Liver (tissue), 9 donors: Measurements from ENCODE around the gene RIMBP2. TPM values are rescaled to one million over a fixed set of nuclear protein-coding genes. Genes with fewer than 3 reads are reported as not detected.

ENCODE experiments used
- DNase-seq: peaks from one replicate; pipeline ENCODE4 v3.0.0-alpha.2; 2017; ENCODE audit warnings: low spot score
- H3K27ac ChIP-seq, 2 donors: one replicate each; pipeline ENCODE4 v1.7.0; 2013; ENCODE audit warnings: inconsistent platforms in 2 of 2, low read length in 2 of 2, control low read depth in 1 of 2, low read depth in 1 of 2, mild to moderate bottlenecking in 1 of 2
- H3K27me3 ChIP-seq, 4 donors: one replicate each; pipeline versions ENCODE4 v1.6.1 to v1.7.0; 2013; ENCODE audit warnings: low read length in 3 of 4, inconsistent platforms in 1 of 4, mild to moderate bottlenecking in 1 of 4, moderate library complexity in 1 of 4; ENCODE audit not compliant: control insufficient read depth in 4 of 4, insufficient read depth in 4 of 4
- H3K36me3 ChIP-seq, 4 donors: one replicate each; pipeline versions ENCODE4 v1.6.1 to v1.7.0; 2013; ENCODE audit warnings: low read length in 3 of 4, mild to moderate bottlenecking in 3 of 4, low read depth in 1 of 4, moderate library complexity in 1 of 4; ENCODE audit not compliant: control insufficient read depth in 4 of 4, insufficient read depth in 3 of 4
- H3K4me1 ChIP-seq, 4 donors: one replicate each; pipeline versions ENCODE4 v1.6.1 to v1.7.0; 2013; ENCODE audit warnings: low read length in 3 of 4, mild to moderate bottlenecking in 3 of 4, moderate library complexity in 1 of 4; ENCODE audit not compliant: control insufficient read depth in 4 of 4, insufficient read depth in 4 of 4
- H3K4me3 ChIP-seq, 3 donors: one replicate each; pipeline versions ENCODE4 v1.6.1 to v1.7.0; 2013; ENCODE audit warnings: low read length in 3 of 3, control low read depth in 1 of 3, low read depth in 1 of 3, mild to moderate bottlenecking in 1 of 3
- H3K9ac ChIP-seq, 2 donors: one replicate each; pipeline ENCODE4 v1.7.0; 2013; ENCODE audit warnings: low read length in 2 of 2, mild to moderate bottlenecking in 2 of 2, moderate library complexity in 2 of 2, control low read depth in 1 of 2, low read depth in 1 of 2
- H3K9me3 ChIP-seq, 4 donors: one replicate each; pipeline versions ENCODE4 v1.6.1 to v1.7.0; 2013; ENCODE audit warnings: low read length in 3 of 4; ENCODE audit not compliant: control insufficient read depth in 4 of 4
- EGR1 ChIP-seq, 2 donors: IDR thresholded peaks; 2 replicates each; pipeline ENCODE4 v1.6.1; 2016 to 2018; ENCODE audit warnings: antibody characterized with exemption in 2 of 2, low read depth in 2 of 2
- FOXA1 ChIP-seq: IDR thresholded peaks from 2 replicates; pipeline ENCODE4 v1.6.1; 2016; ENCODE audit warnings: antibody characterized with exemption
- FOXA2 ChIP-seq: IDR thresholded peaks from 2 replicates; pipeline ENCODE4 v1.6.1; 2016; ENCODE audit warnings: antibody characterized with exemption
- GABPA ChIP-seq, 2 donors: IDR thresholded peaks in 1 of 2; conservative IDR thresholded peaks in 1 of 2; 2 replicates each; pipeline ENCODE4 v1.6.1; 2016; ENCODE audit warnings: antibody characterized with exemption in 2 of 2, mild to moderate bottlenecking in 1 of 2, moderate library complexity in 1 of 2
- HNF4A ChIP-seq, 2 donors: conservative IDR thresholded peaks; 2 replicates each; pipeline ENCODE4 v1.6.1; 2016; ENCODE audit warnings: antibody characterized with exemption in 2 of 2, mild to moderate bottlenecking in 2 of 2
- HNF4G ChIP-seq: IDR thresholded peaks from 2 replicates; pipeline ENCODE4 v1.6.1; 2016; ENCODE audit warnings: antibody characterized with exemption
- JUND ChIP-seq, 2 donors: IDR thresholded peaks; 2 replicates each; pipeline ENCODE4 v1.6.1; 2016; ENCODE audit warnings: antibody characterized with exemption in 2 of 2
- MAX ChIP-seq: IDR thresholded peaks from 2 replicates; pipeline ENCODE4 v1.6.1; 2016; ENCODE audit warnings: antibody characterized with exemption
- NR2F2 ChIP-seq: IDR thresholded peaks from 2 replicates; pipeline ENCODE4 v1.6.1; 2016; ENCODE audit warnings: antibody characterized with exemption
- RAD21 ChIP-seq, 2 donors: IDR thresholded peaks; 2 replicates each; pipeline ENCODE4 v1.6.1; 2016; ENCODE audit warnings: antibody characterized with exemption in 2 of 2, mild to moderate bottlenecking in 2 of 2
- RXRA ChIP-seq, 2 donors: IDR thresholded peaks; 2 replicates each; pipeline ENCODE4 v1.6.1; 2017 to 2018; ENCODE audit warnings: antibody characterized with exemption in 2 of 2, mild to moderate bottlenecking in 1 of 2
- SP1 ChIP-seq: IDR thresholded peaks from 2 replicates; pipeline ENCODE4 v1.6.1; 2018; ENCODE audit warnings: antibody characterized with exemption, mild to moderate bottlenecking
- TAF1 ChIP-seq: conservative IDR thresholded peaks from 2 replicates; pipeline ENCODE4 v1.6.1; 2016; ENCODE audit warnings: antibody characterized with exemption, mild to moderate bottlenecking
- YY1 ChIP-seq: IDR thresholded peaks from 2 replicates; pipeline ENCODE4 v1.6.1; 2016; ENCODE audit warnings: antibody characterized with exemption, mild to moderate bottlenecking
- ZBTB33 ChIP-seq: IDR thresholded peaks from 2 replicates; pipeline ENCODE4 v1.6.1; 2016; ENCODE audit warnings: antibody characterized with exemption
- WGBS: extraction: QIAGEN DNeasy Blood & Tissue Kit; methylation state at CpG from one replicate; pipeline ENCODE4 v1.1.7; 2013; 5-methylcytosine and 5-hydroxymethylcytosine counted together
- polyA plus RNA-seq, 2 donors: library from polyadenylated mRNA; stranded (reverse) in 1 of 2; unstranded in 1 of 2; fragments of 200-250 nt in 1 of 2; fragments of >200 nt in 1 of 2; fragmentation: Nextera tagmentation in 1 of 2; extraction: Ambion mirVana in 1 of 2; gene quantifications; one replicate each; pipeline versions ENCODE4 v1.2.1 to v1.2.3, GENCODE V29; 2013 to 2015
- total RNA-seq, 2 donors: library from RNA; depleted of rRNA; stranded (reverse); fragments of >200 nt; gene quantifications; one replicate each; pipeline ENCODE4 v1.2.3, GENCODE V29; 2014
- TF ChIP-seq, protein P1 (sequence below): fragments of 150-350 bp; IDR thresholded peaks from 2 replicates; pipeline ENCODE4 v1.5.1; 2017; ENCODE audit warnings: improper control_type of control experiment, low read depth, low read length; ENCODE audit not compliant: missing input control
- TF ChIP-seq, protein P2 (sequence below): IDR thresholded peaks from 2 replicates; pipeline ENCODE4 v1.6.1; 2016; ENCODE audit warnings: antibody characterized with exemption
- donor health status: healthy.
- donor health status: healthy.
- donor health status: healthy.
- donor health status: healthy.
- donor health status: healthy.

Gene RIMBP2
- total and polyA plus RNA-seq, 4 donors, result 0.01 to 0.17 (median 0.09) TPM; not detected in 1

- 86% methylated on average over 18 of the region's 18 CpGs for WGBS
- Histone ChIP-seq H3K4me3 (no peak overlapping the region), H3K4me1 (no peaks in the 10 kb centered on the region), H3K9ac (no peak overlapping the region), H3K27me3 (peaks cover 0 to 6% (median 2%) of the 10 kb centered on the region in 4 donors), H3K9me3 (no peaks in the 10 kb centered on the region), H3K36me3 (no peaks in the 10 kb centered on the region), H3K27ac (no peak overlapping the region)
- DNase-seq, result no peak
- no peak for TF ChIP-seq MAX
- TF ChIP-seq ZBTB33, result no peak
- no peak for TF ChIP-seq FOXA1
- TF ChIP-seq GABPA (IDR thresholded peaks at IDR 0.05 in 1 of 2, conservative IDR thresholded peaks at IDR 0.05 in 1 of 2), result no peak
- TF ChIP-seq RXRA (IDR thresholded peaks at IDR 0.05), result no peak
- no peak for TF ChIP-seq SP1
- TF ChIP-seq FOXA2, result no peak
- TF ChIP-seq, protein P1, sequence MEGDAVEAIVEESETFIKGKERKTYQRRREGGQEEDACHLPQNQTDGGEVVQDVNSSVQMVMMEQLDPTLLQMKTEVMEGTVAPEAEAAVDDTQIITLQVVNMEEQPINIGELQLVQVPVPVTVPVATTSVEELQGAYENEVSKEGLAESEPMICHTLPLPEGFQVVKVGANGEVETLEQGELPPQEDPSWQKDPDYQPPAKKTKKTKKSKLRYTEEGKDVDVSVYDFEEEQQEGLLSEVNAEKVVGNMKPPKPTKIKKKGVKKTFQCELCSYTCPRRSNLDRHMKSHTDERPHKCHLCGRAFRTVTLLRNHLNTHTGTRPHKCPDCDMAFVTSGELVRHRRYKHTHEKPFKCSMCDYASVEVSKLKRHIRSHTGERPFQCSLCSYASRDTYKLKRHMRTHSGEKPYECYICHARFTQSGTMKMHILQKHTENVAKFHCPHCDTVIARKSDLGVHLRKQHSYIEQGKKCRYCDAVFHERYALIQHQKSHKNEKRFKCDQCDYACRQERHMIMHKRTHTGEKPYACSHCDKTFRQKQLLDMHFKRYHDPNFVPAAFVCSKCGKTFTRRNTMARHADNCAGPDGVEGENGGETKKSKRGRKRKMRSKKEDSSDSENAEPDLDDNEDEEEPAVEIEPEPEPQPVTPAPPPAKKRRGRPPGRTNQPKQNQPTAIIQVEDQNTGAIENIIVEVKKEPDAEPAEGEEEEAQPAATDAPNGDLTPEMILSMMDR, result no peak
- no peak for TF ChIP-seq RAD21 (IDR thresholded peaks at IDR 0.05)
- TF ChIP-seq TAF1, result no peak
- TF ChIP-seq, protein P2, sequence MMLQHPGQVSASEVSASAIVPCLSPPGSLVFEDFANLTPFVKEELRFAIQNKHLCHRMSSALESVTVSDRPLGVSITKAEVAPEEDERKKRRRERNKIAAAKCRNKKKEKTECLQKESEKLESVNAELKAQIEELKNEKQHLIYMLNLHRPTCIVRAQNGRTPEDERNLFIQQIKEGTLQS, result no peak
- no peak for TF ChIP-seq JUND (IDR thresholded peaks at IDR 0.05)
- TF ChIP-seq NR2F2, result no peak
- TF ChIP-seq EGR1 (IDR thresholded peaks at IDR 0.05; ENCODE audit: low read depth in 2 of 2), result no peak
These were observed 302.2 kb downstream of the RIMBP2 start for GRCh38 chr12:130413909-130414308.

GRCh38 chr12:130412384-130412783, 303.7 kb downstream of the RIMBP2 start:
- no peak overlapping the region for H3K4me3 ChIP-seq
- no peak overlapping the region for H3K27ac ChIP-seq
- H3K27me3 ChIP-seq, result peaks cover 0 to 3% (median under 1%) of the 10 kb centered on the region in 4 donors
- no peaks in the 10 kb centered on the region for H3K9me3 ChIP-seq
- H3K36me3 ChIP-seq, result no peaks in the 10 kb centered on the region
- no peak for DNase-seq
- H3K4me1 ChIP-seq, result no peaks in the 10 kb centered on the region
- H3K9ac ChIP-seq, result no peak overlapping the region
- 81% methylated on average over 8 of the region's 8 CpGs for WGBS
- TF ChIP-seq JUND (IDR thresholded peaks at IDR 0.05) (no peak), EGR1 (IDR thresholded peaks at IDR 0.05; ENCODE audit: low read depth in 2 of 2) (no peak), MAX (no peak), YY1 (no peak)

- Histone ChIP-seq H3K4me3 (no peak overlapping the region), H3K36me3 (no peaks in the 10 kb centered on the region), H3K9ac (no peak overlapping the region), H3K27me3 (no peaks in the 10 kb centered on the region), H3K27ac (no peak overlapping the region), H3K9me3 (no peaks in the 10 kb centered on the region), H3K4me1 (no peaks in the 10 kb centered on the region)
- DNase-seq, result no peak
- 50% methylated on average over 7 of the region's 7 CpGs for WGBS
- TF ChIP-seq JUND (IDR thresholded peaks at IDR 0.05) (no peak), MAX (no peak), YY1 (no peak), RXRA (IDR thresholded peaks at IDR 0.05) (no peak), HNF4G (no peak), TAF1 (no peak), SP1 (no peak), ZBTB33 (no peak), EGR1 (IDR thresholded peaks at IDR 0.05; ENCODE audit: low read depth in 2 of 2) (no peak), HNF4A (conservative IDR thresholded peaks at IDR 0.05) (no peak), FOXA2 (no peak), NR2F2 (no peak), FOXA1 (no peak), RAD21 (IDR thresholded peaks at IDR 0.05) (no peak)
These were observed 310.8 kb downstream of the RIMBP2 start for GRCh38 chr12:130405332-130405731.
